Measurements from ENCODE around the gene PILRA. TPM values are rescaled to one million over a fixed set of nuclear protein-coding genes. Genes with fewer than 3 reads are reported as not detected.
A peak's percentile ranks its signal among the peaks of the same experiment; 100 is the strongest.
"Not testable (repeated sequence)": the region's sequence is repeated elsewhere in the genome, so short reads cannot be mapped to it uniquely, and the experiment has no call there.

The PILRA gene
- total RNA-seq, 1 donor from 2014 or later = 3.2 TPM

GRCh38 chr7:100443096-100443840 is 70.0 kb downstream of the PILRA start:
- ATAC-seq = no peak
- intact Hi-C loops (cut with micrococcal nuclease) = no loop called here
- DNase-seq = no peak

GRCh38 chr7:100444311-100445278 is 71.3 kb downstream of the PILRA start:
- no peak for DNase-seq
- intact Hi-C loops (cut with micrococcal nuclease) = no loop called here
- ATAC-seq = peak; percentile 54

GRCh38 chr7:100446040-100446439 is 72.8 kb downstream of the PILRA start:
- ATAC-seq (no peak), DNase-seq (no peak)
- intact Hi-C loops (cut with micrococcal nuclease) = no loop called here

- DNase-seq; intact Hi-C loops (cut with micrococcal nuclease); ATAC-seq: not testable (repeated sequence)
These were observed 74.1 kb downstream of the PILRA start for GRCh38 chr7:100447363-100447762.

GRCh38 chr7:100449190-100449795 is 76.0 kb downstream of the PILRA start:
- ATAC-seq (no peak), DNase-seq (no peak)
- intact Hi-C loops (cut with micrococcal nuclease) = no loop called here

Other genes with a start within 250 kb of the PILRA start
- gene MBLAC1, start 246.5 kb upstream of the PILRA start, total RNA-seq = 2.8 TPM
- 104 TPM for gene LAMTOR4, start 224.6 kb upstream of the PILRA start, total RNA-seq
- gene TRAPPC14, start 214.8 kb upstream of the PILRA start, total RNA-seq = 6.8 TPM
- gene GAL3ST4, start 204.9 kb upstream of the PILRA start, total RNA-seq = 2.0 TPM
- 0.35 TPM for gene GPC2, start 196.1 kb upstream of the PILRA start, total RNA-seq
- 0.74 TPM for gene STAG3, start 195.6 kb upstream of the PILRA start, total RNA-seq
- not detected for gene PVRIG, start 153.5 kb upstream of the PILRA start, total RNA-seq
- not detected for gene SPDYE3, start 65.8 kb upstream of the PILRA start, total RNA-seq
- gene PILRB, start 15.4 kb upstream of the PILRA start, total RNA-seq = 10.9 TPM
- 4.2 TPM for gene ZCWPW1, start 55.2 kb downstream of the PILRA start, total RNA-seq
- 25.8 TPM for gene MEPCE, start 56.3 kb downstream of the PILRA start, total RNA-seq
- gene PPP1R35, start 63.0 kb downstream of the PILRA start, total RNA-seq = 10.3 TPM
- 0.32 TPM for gene SPACDR, start 90.8 kb downstream of the PILRA start, total RNA-seq
- 51.1 TPM for gene TSC22D4, start 105.7 kb downstream of the PILRA start, total RNA-seq
- gene NYAP1, start 110.4 kb downstream of the PILRA start, total RNA-seq = 0.32 TPM
- gene AGFG2, start 165.7 kb downstream of the PILRA start, total RNA-seq = 24.7 TPM
- 0.77 TPM for gene SAP25, start 200.4 kb downstream of the PILRA start, total RNA-seq
- gene LRCH4, start 212.6 kb downstream of the PILRA start, total RNA-seq = 27.3 TPM
- gene FBXO24, start 212.8 kb downstream of the PILRA start, total RNA-seq = 0.77 TPM
- gene PCOLCE, start 228.9 kb downstream of the PILRA start, total RNA-seq = 40.4 TPM
- 9.1 TPM for gene MOSPD3, start 239.1 kb downstream of the PILRA start, total RNA-seq

Data from left ventricle myocardium superior (tissue), 1 donor.